ENCODE data around the gene LHX8. TPM values are rescaled to one million over a fixed set of nuclear protein-coding genes. Genes with fewer than 3 reads are reported as not detected.

The LHX8 gene
- total and polyA plus RNA-seq, 12 donors: not detected

DNA sequence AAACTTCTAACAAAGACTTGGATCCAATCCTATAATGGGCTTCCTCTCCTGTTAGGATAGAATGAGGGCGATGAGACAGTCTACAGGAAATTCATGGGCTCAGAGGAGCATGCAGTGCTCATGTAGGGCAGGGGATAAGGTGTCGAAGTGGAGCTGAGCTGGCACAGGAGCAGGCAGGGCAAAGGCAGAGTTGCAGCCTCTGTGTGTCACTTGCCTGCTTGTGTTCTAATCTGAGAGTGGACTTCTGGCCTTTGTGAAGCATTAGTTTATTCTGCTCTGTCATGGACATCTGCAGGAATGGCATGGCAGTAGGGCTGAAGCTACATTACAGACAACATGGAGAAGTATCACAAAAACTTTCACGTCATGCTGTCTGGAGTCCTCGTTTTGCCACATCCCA is 32.6 kb downstream of the LHX8 start:
- intact Hi-C loops (cut with DNase I): no loop called here
- Histone ChIP-seq H3K4me3 (no peak overlapping the region), H3K27me3 (peaks cover 0 to 4% (median 0%) of the 10 kb centered on the region in 7 donors), H3K36me3 (no peaks in the 10 kb centered on the region), H3K9me3 (no peaks in the 10 kb centered on the region), H3K27ac (no peak overlapping the region), H3K4me1 (no peaks in the 10 kb centered on the region)
- ATAC-seq (no peak), DNase-seq (no peak)
- TF ChIP-seq, protein P1, sequence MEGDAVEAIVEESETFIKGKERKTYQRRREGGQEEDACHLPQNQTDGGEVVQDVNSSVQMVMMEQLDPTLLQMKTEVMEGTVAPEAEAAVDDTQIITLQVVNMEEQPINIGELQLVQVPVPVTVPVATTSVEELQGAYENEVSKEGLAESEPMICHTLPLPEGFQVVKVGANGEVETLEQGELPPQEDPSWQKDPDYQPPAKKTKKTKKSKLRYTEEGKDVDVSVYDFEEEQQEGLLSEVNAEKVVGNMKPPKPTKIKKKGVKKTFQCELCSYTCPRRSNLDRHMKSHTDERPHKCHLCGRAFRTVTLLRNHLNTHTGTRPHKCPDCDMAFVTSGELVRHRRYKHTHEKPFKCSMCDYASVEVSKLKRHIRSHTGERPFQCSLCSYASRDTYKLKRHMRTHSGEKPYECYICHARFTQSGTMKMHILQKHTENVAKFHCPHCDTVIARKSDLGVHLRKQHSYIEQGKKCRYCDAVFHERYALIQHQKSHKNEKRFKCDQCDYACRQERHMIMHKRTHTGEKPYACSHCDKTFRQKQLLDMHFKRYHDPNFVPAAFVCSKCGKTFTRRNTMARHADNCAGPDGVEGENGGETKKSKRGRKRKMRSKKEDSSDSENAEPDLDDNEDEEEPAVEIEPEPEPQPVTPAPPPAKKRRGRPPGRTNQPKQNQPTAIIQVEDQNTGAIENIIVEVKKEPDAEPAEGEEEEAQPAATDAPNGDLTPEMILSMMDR (IDR thresholded peaks at IDR 0.05): no peak
- 78% methylated on average over 4 of the region's 4 CpGs for WGBS, 2 donors

DNA sequence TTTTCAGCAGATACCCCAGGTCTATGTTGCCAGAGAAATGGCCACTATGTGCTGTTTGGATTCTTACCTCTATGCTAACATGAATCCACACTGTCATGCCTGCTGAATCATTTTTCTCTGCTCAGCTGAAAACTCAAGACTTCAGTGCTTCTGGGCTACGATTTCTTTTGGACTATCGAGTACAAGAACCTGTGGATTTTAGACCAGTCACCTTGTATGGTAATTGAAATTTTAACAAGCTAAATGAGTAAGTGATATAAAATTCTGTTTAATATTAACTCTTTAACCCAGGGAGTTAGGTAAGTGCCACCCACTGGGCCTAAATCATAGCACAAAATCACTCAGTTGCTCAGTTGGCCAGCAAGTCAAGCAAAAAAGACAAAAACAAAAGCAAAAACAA is 35.8 kb downstream of the LHX8 start:
- H3K4me1 ChIP-seq: no peaks in the 10 kb centered on the region
- no peaks in the 10 kb centered on the region for H3K9me3 ChIP-seq
- DNase-seq (no peak), ATAC-seq (no peak)
- H3K36me3 ChIP-seq: no peaks in the 10 kb centered on the region
- TF ChIP-seq, protein P1 (IDR thresholded peaks at IDR 0.05): no peak
- no peak overlapping the region for H3K4me3 ChIP-seq
- WGBS, 2 donors: 87 to 93% methylated on average over 2 of the region's 2 CpGs
- intact Hi-C loops (cut with DNase I): loop anchor here in 1 of 10 donors (1.0 kb wide), 1 partner anchor 21 kb away; no protein-coding TSS in a partner anchor
- H3K27ac ChIP-seq: no peak overlapping the region
- peaks cover 0 to 3% (median 0%) of the 10 kb centered on the region in 7 donors for H3K27me3 ChIP-seq

DNA sequence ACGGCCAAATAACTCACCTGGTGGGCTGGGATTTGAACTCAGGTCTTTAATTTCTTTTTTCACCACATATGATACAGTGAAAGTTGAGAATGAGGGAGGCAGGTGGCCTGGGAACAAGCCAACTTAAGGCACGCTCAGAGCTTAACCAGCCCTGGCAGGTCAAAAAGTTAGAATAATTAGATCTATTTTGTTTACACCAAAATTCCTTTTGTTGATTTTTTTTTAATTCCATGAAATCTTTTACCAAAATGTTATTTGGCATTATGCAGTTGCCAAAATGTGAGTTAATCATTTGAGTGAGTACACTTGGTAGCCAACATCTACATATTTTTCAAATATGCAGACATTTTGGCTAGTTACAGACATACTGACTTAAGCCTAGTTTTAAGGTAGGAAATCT is 36.8 kb downstream of the LHX8 start:
- no peak overlapping the region for H3K27ac ChIP-seq
- no peaks in the 10 kb centered on the region for H3K36me3 ChIP-seq
- ATAC-seq (no peak), DNase-seq (no peak)
- peaks cover 0 to 7% (median 0%) of the 10 kb centered on the region in 11 donors for H3K9me3 ChIP-seq
- TF ChIP-seq, protein P1 (IDR thresholded peaks at IDR 0.05): no peak
- H3K4me1 ChIP-seq: no peaks in the 10 kb centered on the region
- H3K4me3 ChIP-seq: no peak overlapping the region
- intact Hi-C loops (cut with DNase I): loop anchor here in 1 of 10 donors (1.0 kb wide), 1 partner anchor 22 kb away; no protein-coding TSS in a partner anchor
- H3K27me3 ChIP-seq: peaks cover 0 to 3% (median 0%) of the 10 kb centered on the region in 7 donors
- 64% methylated on average over 2 of the region's 2 CpGs for WGBS, 2 donors

DNA sequence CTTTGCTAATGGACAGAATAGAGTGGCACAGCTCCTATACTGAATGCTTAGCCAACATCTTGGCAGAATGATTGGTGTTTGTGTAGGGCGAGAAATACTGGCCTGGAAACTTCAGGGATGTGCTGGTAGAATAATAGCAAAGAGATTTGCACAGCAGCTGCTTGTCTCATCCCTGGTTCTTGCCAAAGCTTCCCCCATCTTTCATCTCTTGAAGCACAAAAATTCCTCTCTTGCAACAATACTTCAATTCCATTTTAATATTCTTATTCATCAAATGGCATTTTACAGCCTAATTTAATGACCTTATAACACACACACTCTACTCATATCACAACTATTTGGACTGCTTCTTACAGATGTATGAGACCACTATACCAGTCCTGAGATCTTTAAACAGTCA is 37.7 kb downstream of the LHX8 start:
- TF ChIP-seq, protein P1 (IDR thresholded peaks at IDR 0.05): no peak
- H3K9me3 ChIP-seq: peaks cover 0 to 14% (median 0%) of the 10 kb centered on the region in 11 donors
- 71 to 81% methylated on average over 1 of the region's 1 CpG for WGBS, 2 donors
- intact Hi-C loops (cut with DNase I): no loop called here
- ATAC-seq (no peak), DNase-seq (no peak)
- H3K27me3 ChIP-seq: no peaks in the 10 kb centered on the region
- H3K4me1 ChIP-seq: no peaks in the 10 kb centered on the region
- no peak overlapping the region for H3K4me3 ChIP-seq
- no peak overlapping the region for H3K27ac ChIP-seq
- H3K36me3 ChIP-seq: no peaks in the 10 kb centered on the region

All from heart right ventricle (tissue), 16 donors.